Mammary epithelial cell (primary cell): Measurements from ENCODE around the gene CTLA4.

Source experiments
- EZH2 ChIP-seq: IDR thresholded peaks from 2 replicates; pipeline ENCODE4 v1.6.1; 2012; ENCODE audit warnings: low read length, inconsistent platforms, borderline replicate concordance
- TF ChIP-seq, protein P1 (sequence below), 2 donors: IDR thresholded peaks in 1 of 2; conservative IDR thresholded peaks in 1 of 2; 2 replicates each; pipeline ENCODE4 v1.5.1; 2011 to 2012; ENCODE audit warnings: inconsistent platforms in 2 of 2, low read length in 2 of 2, mild to moderate bottlenecking in 2 of 2, control low read depth in 1 of 2, low read depth in 1 of 2; ENCODE audit not compliant: insufficient read depth in 1 of 2; ENCODE audit errors: extremely low read depth in 1 of 2

- TF ChIP-seq, protein P1, sequence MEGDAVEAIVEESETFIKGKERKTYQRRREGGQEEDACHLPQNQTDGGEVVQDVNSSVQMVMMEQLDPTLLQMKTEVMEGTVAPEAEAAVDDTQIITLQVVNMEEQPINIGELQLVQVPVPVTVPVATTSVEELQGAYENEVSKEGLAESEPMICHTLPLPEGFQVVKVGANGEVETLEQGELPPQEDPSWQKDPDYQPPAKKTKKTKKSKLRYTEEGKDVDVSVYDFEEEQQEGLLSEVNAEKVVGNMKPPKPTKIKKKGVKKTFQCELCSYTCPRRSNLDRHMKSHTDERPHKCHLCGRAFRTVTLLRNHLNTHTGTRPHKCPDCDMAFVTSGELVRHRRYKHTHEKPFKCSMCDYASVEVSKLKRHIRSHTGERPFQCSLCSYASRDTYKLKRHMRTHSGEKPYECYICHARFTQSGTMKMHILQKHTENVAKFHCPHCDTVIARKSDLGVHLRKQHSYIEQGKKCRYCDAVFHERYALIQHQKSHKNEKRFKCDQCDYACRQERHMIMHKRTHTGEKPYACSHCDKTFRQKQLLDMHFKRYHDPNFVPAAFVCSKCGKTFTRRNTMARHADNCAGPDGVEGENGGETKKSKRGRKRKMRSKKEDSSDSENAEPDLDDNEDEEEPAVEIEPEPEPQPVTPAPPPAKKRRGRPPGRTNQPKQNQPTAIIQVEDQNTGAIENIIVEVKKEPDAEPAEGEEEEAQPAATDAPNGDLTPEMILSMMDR (conservative IDR thresholded peaks at IDR 0.05 in 1 of 2, IDR thresholded peaks at IDR 0.05 in 1 of 2; ENCODE audit: extremely low read depth in 1 of 2, insufficient read depth in 1 of 2, low read depth in 1 of 2, low read length in 2 of 2), result no peak
- TF ChIP-seq EZH2, result no peak
Observed at GRCh38 chr2:203870481-203870880, 2.9 kb downstream of the CTLA4 start.
